Stimulated activated naive CD4-positive, alpha-beta T cell (primary cell): ENCODE measurements around the gene TPRG1L.

Experiments
- DNase-seq, 6 experiments: peaks; one replicate each; lab custom pipeline; 2025; lab: John Stamatoyannopoulos, UW

Gene TPRG1L

GRCh38 chr1:3628445-3628844 is 3.6 kb downstream of the TPRG1L start:
- DNase-seq = no peak

- no peak for DNase-seq
Observed at GRCh38 chr1:3629561-3630160, 4.8 kb downstream of the TPRG1L start.

- no peak for DNase-seq
Observed at GRCh38 chr1:3630161-3630611, 5.4 kb downstream of the TPRG1L start.

GRCh38 chr1:3630914-3631313 is 6.1 kb downstream of the TPRG1L start:
- DNase-seq = no peak

- DNase-seq = no peak
Observed at GRCh38 chr1:3631320-3632260, 6.8 kb downstream of the TPRG1L start.

GRCh38 chr1:3632298-3632697 is 7.5 kb downstream of the TPRG1L start:
- no peak for DNase-seq

- DNase-seq = no peak
Observed at GRCh38 chr1:3632716-3633343, 8.0 kb downstream of the TPRG1L start.

GRCh38 chr1:3633344-3634058 is 8.7 kb downstream of the TPRG1L start:
- no peak for DNase-seq

GRCh38 chr1:3634059-3634800 is 9.4 kb downstream of the TPRG1L start:
- no peak for DNase-seq

GRCh38 chr1:3636080-3636479 is 11.3 kb downstream of the TPRG1L start:
- no peak for DNase-seq

- DNase-seq = no peak
Observed at GRCh38 chr1:3636531-3636930, 11.7 kb downstream of the TPRG1L start.

GRCh38 chr1:3638027-3638426 is 13.2 kb downstream of the TPRG1L start:
- no peak for DNase-seq

- no peak for DNase-seq
Observed at GRCh38 chr1:3638676-3639075, 13.9 kb downstream of the TPRG1L start.

- no peak for DNase-seq
Observed at GRCh38 chr1:3639397-3639911, 14.6 kb downstream of the TPRG1L start.

- DNase-seq = no peak
Observed at GRCh38 chr1:3640121-3640837, 15.5 kb downstream of the TPRG1L start.

- DNase-seq = no peak
Observed at GRCh38 chr1:3641046-3641760, 16.4 kb downstream of the TPRG1L start.

GRCh38 chr1:3641816-3642215 is 17.0 kb downstream of the TPRG1L start:
- no peak for DNase-seq

GRCh38 chr1:3642919-3643675 is 18.3 kb downstream of the TPRG1L start:
- DNase-seq = no peak

GRCh38 chr1:3644273-3644672 is 19.5 kb downstream of the TPRG1L start:
- no peak for DNase-seq
